ENCODE measurements around the gene KDM8. TPM values are rescaled to one million over a fixed set of nuclear protein-coding genes. Genes with fewer than 3 reads are reported as not detected.

The KDM8 gene
- total RNA-seq, 1 experiment from 2014 or later = 7.9 TPM

GRCh38 chr16:27156579-27156978, 46.7 kb upstream of the KDM8 start:
- Histone ChIP-seq H3K4me1 (ENCODE audit: control insufficient read depth, insufficient read depth, low read length) (no peaks in the 10 kb centered on the region), H3K36me3 (ENCODE audit: control insufficient read depth, insufficient read depth, low read length) (no peaks in the 10 kb centered on the region), H3K4me3 (ENCODE audit: low read depth in 2 of 2, low read length in 2 of 2) (no peak overlapping the region), H3K27ac (ENCODE audit: low read length) (no peak overlapping the region), H3K9me3 (ENCODE audit: control insufficient read depth, insufficient read depth, low read depth, low read length) (no peaks in the 10 kb centered on the region), H3K27me3 (ENCODE audit: control insufficient read depth, insufficient read depth, low read length) (no peaks in the 10 kb centered on the region)
- POLR2A ChIA-PET = interaction anchor here (0.6 kb wide), 1 partner anchor 1863 kb away, joined by 11 read pairs; no protein-coding TSS in a partner anchor
- CTCF ChIA-PET = no interaction called here
- in situ Hi-C loops (cut with HindIII; ENCODE audit: low pct_unique_long_range_greater_than_20kb, low sequenced_read_pairs) (no loop called here), intact Hi-C loops (cut with micrococcal nuclease; ENCODE audit: unreplicated experiment) (no loop called here)
- TF ChIP-seq SIN3A (IDR thresholded peaks at IDR 0.05; ENCODE audit: borderline replicate concordance, insufficient read depth, low read depth, low read length) (no peak), POLR2AphosphoS5 (IDR thresholded peaks at IDR 0.05; ENCODE audit: low read depth, low read length) (no peak), CTCF (IDR thresholded peaks at IDR 0.05) (no peak), REST (IDR thresholded peaks at IDR 0.05; ENCODE audit: insufficient read depth in 1 of 2, low read depth in 2 of 2, low read length in 1 of 2) (no peak), TCF7L2 (IDR thresholded peaks at IDR 0.05; ENCODE audit: low read depth, low read length) (no peak)
- DNase-seq (ENCODE audit: low read depth, low spot score) (no peak), ATAC-seq (no peak)
- no TSS peak for BruUV-seq (replicated peaks)

- H3K27ac ChIP-seq (ENCODE audit: low read length) = no peak overlapping the region
- H3K27me3 ChIP-seq (ENCODE audit: control insufficient read depth, insufficient read depth, low read length) = no peaks in the 10 kb centered on the region
- no peak overlapping the region for H3K4me3 ChIP-seq (ENCODE audit: low read depth in 2 of 2, low read length in 2 of 2)
- ChIA-PET CTCF (no interaction called here), POLR2A (no interaction called here)
- TF ChIP-seq REST (IDR thresholded peaks at IDR 0.05; ENCODE audit: insufficient read depth in 1 of 2, low read depth in 2 of 2, low read length in 1 of 2) (no peak), TCF7L2 (IDR thresholded peaks at IDR 0.05; ENCODE audit: low read depth, low read length) (no peak), SIN3A (IDR thresholded peaks at IDR 0.05; ENCODE audit: borderline replicate concordance, insufficient read depth, low read depth, low read length) (no peak), CTCF (IDR thresholded peaks at IDR 0.05) (no peak), POLR2AphosphoS5 (IDR thresholded peaks at IDR 0.05; ENCODE audit: low read depth, low read length) (no peak)
- no peaks in the 10 kb centered on the region for H3K4me1 ChIP-seq (ENCODE audit: control insufficient read depth, insufficient read depth, low read length)
- BruUV-seq (replicated peaks) = no TSS peak
- intact Hi-C loops (cut with micrococcal nuclease; ENCODE audit: unreplicated experiment) (no loop called here), in situ Hi-C loops (cut with HindIII; ENCODE audit: low pct_unique_long_range_greater_than_20kb, low sequenced_read_pairs) (no loop called here)
- no peaks in the 10 kb centered on the region for H3K36me3 ChIP-seq (ENCODE audit: control insufficient read depth, insufficient read depth, low read length)
- 0 out of 2 replicates have a peak, but pooled peaks cover 4% of the 10 kb centered on the region for H3K9me3 ChIP-seq (ENCODE audit: control insufficient read depth, insufficient read depth, low read depth, low read length)
- ATAC-seq (no peak), DNase-seq (ENCODE audit: low read depth, low spot score) (no peak)
These were observed 41.9 kb upstream of the KDM8 start for GRCh38 chr16:27161398-27161797.

Measured in Panc1 (cell line).